HEK293T (cell line): Measurements from ENCODE around the gene PRPF6.

Experiments used
- ARNT ChIP-seq: fragments of 450-650 bp; IDR thresholded peaks from 2 replicates; pipeline ENCODE4 v1.6.1; 2017; ENCODE audit warnings: mild to moderate bottlenecking
- BHLHE40 ChIP-seq: fragments of 450-650 bp; IDR thresholded peaks from 2 replicates; pipeline ENCODE4 v1.6.1; 2016; ENCODE audit warnings: mild to moderate bottlenecking, moderate library complexity, borderline replicate concordance
- CTBP1 ChIP-seq: fragments of 450-650 bp; IDR thresholded peaks from 2 replicates; pipeline ENCODE4 v1.6.1; 2016; ENCODE audit warnings: borderline replicate concordance
- ELF4 ChIP-seq: fragments of 450-650 bp; IDR thresholded peaks from 2 replicates; pipeline ENCODE4 v1.6.1; 2017; ENCODE audit warnings: antibody characterized with exemption
- FOXM1 ChIP-seq: fragments of 450-650 bp; IDR thresholded peaks from 2 replicates; pipeline ENCODE4 v1.6.1; 2017; ENCODE audit warnings: mild to moderate bottlenecking, borderline replicate concordance
- HDGF ChIP-seq: fragments of 450-650 bp; IDR thresholded peaks from 2 replicates; pipeline ENCODE4 v1.6.1; 2017; ENCODE audit warnings: antibody characterized with exemption, borderline replicate concordance
- LEF1 ChIP-seq: fragments of 450-650 bp; IDR thresholded peaks from 2 replicates; pipeline ENCODE4 v1.6.1; 2017; ENCODE audit warnings: mild to moderate bottlenecking, borderline replicate concordance
- NFRKB ChIP-seq: fragments of 450-650 bp; IDR thresholded peaks from 2 replicates; pipeline ENCODE4 v1.6.1; 2016; ENCODE audit warnings: mild to moderate bottlenecking, moderate library complexity
- SP1 ChIP-seq: fragments of 450-650 bp; IDR thresholded peaks from 2 replicates; pipeline ENCODE4 v1.6.1; 2017
- SUZ12 ChIP-seq: fragments of 450-650 bp; IDR thresholded peaks from 2 replicates; pipeline ENCODE4 v1.6.1; 2016; ENCODE audit warnings: mild to moderate bottlenecking
- TARDBP ChIP-seq: fragments of 450-650 bp; IDR thresholded peaks from 2 replicates; pipeline ENCODE4 v1.6.1; 2016
- ZNF384 ChIP-seq: fragments of 450-650 bp; IDR thresholded peaks from 2 replicates; pipeline ENCODE4 v1.6.1; 2016
- TF ChIP-seq, protein P1 (sequence below): fragments of 450-650 bp; IDR thresholded peaks from 2 replicates; pipeline ENCODE4 v1.6.1; 2016

DNA sequence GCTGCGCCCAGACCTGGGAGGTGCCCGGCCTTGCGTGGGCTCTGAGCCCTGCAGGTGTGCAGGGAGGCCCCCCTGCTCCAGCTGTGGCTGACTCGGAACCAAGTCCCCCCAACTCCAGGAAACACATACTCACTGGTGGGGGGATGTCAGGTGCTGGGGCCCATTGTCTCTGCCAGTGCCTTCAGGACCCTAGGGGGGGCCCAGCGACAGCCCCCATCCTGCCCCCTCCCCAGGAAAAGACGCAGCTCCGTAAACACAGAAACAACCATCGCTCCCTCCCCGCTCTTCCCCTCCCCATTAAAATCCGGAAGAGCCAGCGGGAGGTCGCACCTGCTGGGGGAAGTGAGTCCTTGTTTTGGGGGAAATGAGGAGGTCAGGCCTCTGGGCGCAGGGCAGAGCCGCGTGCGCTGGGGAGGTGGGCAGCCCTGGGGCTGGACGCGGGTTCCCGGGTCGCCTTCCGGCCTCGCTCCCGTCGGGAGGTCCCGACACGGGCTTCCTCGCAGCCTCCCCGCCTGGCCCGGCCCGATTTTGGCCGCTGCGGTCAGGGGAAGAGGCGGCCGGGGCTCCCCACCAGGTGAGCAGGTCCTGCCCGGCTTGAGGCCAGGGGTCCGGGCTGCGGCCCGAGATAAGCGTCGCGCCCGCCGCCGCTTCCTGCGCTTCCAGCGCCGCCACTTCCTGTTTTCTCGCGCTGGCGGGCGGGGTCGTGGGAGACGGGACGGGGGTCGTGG lies 61.3 kb downstream of the PRPF6 start:
- TF ChIP-seq ELF4 (no peak), HDGF (no peak), TARDBP (no peak), ARNT (no peak), FOXM1 (no peak), SUZ12 (no peak), BHLHE40 (no peak), LEF1 (no peak), SP1 (no peak), CTBP1 (no peak), NFRKB (no peak), ZNF384 (no peak)
- TF ChIP-seq, protein P1, sequence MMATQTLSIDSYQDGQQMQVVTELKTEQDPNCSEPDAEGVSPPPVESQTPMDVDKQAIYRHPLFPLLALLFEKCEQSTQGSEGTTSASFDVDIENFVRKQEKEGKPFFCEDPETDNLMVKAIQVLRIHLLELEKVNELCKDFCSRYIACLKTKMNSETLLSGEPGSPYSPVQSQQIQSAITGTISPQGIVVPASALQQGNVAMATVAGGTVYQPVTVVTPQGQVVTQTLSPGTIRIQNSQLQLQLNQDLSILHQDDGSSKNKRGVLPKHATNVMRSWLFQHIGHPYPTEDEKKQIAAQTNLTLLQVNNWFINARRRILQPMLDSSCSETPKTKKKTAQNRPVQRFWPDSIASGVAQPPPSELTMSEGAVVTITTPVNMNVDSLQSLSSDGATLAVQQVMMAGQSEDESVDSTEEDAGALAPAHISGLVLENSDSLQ, result no peak
